ENCODE results near the gene SDK2.

Gene SDK2

DNA sequence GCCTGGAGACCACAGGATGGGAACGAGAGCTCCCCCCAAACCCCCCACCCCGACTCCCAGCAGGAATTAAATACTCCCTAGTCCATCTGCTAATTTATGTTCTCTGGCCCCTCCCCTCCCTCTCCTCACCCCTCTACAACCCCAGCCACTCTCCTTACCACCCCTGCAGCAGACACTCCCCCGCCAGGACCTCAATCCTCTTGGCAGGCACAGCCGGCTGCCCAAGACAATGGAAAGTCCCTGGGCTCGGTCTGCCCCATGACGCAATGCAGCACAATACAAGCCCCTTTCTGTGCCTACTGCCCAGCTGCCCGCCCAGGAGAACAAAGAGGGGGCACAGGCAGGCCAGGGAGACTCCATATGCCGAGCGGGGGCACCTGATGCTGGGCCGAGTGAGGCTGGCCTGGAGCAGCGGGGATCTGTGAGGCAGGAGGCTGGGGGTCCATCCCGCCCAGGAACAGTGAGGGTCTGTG is 302.2 kb downstream of the SDK2 start:
- DNase-seq (ENCODE audit: low read depth) = peak; percentile 92

DNA sequence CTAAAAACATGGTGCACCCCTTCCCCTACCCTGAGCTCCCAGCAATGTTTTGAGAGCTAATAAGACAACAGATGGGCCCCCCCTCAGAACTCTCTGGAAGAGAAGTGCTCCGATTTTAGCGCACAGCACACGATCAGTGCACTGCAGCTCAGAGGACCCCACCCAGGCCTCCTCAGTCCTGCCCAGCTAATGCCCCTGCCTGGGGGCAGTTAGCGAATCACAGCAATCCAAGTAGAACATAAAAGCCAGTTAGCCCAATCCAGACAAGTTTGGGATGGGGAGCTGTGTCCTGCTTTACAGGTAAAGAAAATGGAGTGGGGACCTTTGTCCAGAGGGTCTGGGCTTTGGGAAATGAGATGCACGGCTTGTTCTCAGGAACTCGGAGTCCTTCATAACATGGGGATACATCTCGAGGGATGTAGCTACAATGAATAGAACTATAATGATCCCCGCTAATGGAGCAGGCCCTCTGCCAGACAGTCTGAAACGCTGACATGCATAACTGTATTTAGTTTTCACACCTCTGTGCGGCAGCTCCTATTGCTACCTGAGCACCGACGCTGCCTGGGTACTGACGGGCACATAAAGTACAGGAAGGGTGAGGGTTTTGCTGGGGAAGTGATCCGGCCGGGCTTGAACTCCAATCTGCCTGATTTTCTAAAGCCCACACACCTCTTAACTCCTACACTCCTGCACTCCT is 302.7 kb downstream of the SDK2 start:
- DNase-seq (ENCODE audit: low read depth) = no peak

DNA sequence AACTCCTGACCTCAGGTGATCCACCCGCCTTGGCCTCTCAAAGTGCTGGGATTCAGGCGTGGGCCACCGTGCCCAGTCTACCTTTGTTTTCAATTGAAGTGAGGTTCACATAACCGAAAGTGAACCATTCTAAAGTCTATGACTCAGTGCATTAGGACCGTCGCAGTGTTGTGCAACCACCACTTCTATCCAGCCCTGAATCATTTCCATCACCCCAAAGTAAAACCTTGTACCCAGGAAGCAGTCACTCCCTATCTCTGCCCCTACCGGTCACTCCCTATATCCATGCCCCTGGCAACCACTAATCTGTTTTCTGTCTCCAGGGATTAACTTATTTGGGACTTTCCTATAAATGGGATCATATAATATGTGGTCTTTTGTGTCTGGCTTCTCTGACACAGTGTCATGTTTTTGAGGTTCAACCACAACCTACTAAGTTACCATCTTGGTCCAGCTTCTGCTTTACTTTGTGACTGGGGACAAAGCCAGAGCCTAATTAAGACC is 304.1 kb downstream of the SDK2 start:
- DNase-seq (ENCODE audit: low read depth) = peak; percentile 96

DNA sequence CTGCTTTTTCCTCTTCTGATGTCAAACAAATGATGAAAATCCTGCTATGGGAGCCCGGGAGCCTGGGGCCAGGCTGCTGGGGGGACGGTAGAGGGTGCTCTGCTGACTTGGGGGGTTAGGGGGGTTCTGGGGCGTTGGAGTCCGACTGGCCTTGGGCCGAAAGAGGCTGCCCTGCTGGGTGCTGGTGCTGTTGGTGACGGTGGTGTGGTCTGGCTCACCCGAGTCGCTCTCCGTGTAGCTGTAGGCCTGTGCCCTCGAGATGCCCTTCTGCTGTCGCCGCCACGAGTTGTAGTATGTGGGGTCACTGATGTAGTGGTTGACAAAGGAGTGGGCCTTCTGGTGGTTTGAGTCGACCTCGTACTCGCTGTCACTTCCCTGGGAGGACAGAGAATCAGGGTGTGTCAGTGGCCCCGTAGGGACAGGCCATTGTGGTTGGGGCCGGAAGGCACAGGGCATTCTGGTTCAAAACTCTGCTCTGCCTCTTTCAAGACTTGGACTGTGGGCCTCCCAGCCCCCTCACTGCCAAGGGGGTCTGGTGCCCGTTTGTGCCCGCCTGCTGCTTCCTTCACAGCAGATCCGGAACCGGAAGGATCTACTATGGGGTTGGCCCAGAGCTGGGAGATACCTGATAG is 305.6 kb downstream of the SDK2 start:
- no peak for DNase-seq (ENCODE audit: low read depth)

DNA sequence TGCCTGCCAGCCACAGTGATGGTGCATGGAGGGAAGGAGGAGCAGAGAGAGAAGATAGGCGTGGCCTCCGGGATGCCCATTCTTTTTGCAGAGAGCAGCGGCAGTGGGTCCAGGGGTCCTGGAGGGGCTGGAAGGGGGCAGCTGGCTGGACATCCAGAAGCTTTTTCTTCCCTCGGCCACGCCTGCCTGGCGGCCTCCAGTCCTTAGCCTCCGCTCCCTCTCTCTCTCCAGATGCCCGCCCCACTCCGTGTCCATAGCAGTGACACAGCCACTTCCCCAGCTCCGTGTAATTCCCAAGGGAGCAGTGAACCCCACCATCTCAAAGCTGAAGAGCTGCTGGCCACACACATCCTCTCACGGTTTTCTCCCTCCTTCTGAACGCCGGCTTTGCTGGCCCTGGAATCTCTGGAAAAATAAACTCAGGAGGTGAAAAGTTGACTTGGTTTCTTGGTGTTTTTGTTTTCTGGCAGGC is 306.2 kb downstream of the SDK2 start:
- no peak for DNase-seq (ENCODE audit: low read depth)

DNA sequence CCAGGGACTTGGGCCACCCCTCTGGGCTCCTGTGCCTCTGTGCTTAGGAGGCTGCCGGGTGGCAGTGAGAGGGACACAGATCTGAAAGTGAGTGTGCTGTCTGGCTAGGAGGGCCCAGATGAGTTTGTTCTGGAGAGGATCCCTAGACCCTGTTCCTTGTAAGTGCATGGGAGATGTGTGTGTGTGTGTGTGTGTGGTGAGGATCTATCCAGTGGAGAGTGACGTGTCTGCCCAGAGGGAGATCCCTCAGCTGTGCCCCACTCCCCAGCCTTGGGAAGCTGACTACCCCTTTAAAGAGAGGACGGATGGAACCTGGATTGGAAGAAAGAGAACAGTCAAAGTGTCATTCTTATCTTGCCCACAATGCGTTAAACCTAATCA is 306.9 kb downstream of the SDK2 start:
- DNase-seq (ENCODE audit: low read depth) = no peak

DNA sequence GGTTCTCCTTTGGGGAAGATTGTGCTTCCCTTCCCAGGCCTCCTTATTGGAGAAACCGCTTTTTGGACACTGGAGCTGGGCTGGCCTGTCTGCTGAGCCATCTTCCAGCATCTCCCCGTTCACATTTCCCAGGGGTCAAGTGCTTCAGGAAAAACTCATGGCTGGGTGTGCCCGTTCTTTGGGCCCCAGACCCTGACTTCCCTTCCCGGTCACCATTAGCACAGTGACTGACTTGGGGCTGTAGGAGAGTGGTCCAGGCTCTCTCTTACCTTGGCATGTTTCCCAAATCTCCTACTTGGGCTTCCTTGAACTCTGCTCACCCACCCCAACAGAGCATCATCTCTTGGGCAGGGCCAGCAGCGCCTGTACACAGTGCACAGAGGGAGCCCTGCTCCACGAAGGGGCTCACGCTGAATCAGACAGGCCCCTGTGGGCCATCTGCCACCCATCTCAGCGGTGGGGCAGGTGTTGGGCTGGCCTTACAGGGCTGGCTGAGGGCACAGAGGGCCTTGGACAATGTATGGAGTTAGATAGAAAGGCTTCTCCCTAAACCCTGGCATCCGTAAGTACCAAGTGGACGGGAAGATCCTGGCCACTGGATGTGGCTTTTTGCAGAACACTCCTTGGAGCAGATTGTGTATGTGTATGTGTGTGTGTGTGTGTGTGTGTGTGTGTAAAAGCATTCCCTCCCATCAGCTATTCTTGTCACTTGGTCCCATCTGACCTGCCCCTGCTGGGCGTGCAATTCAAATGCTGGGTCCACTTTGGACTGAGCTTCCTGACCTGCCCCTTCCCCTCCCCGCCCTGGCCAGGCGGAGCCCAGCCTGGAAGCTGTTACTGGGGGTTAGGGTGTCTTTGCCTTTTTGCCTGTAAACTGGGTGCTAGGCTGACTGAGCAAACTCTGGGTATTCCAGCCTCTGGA is 307.6 kb downstream of the SDK2 start:
- DNase-seq (ENCODE audit: low read depth) = no peak

DNA sequence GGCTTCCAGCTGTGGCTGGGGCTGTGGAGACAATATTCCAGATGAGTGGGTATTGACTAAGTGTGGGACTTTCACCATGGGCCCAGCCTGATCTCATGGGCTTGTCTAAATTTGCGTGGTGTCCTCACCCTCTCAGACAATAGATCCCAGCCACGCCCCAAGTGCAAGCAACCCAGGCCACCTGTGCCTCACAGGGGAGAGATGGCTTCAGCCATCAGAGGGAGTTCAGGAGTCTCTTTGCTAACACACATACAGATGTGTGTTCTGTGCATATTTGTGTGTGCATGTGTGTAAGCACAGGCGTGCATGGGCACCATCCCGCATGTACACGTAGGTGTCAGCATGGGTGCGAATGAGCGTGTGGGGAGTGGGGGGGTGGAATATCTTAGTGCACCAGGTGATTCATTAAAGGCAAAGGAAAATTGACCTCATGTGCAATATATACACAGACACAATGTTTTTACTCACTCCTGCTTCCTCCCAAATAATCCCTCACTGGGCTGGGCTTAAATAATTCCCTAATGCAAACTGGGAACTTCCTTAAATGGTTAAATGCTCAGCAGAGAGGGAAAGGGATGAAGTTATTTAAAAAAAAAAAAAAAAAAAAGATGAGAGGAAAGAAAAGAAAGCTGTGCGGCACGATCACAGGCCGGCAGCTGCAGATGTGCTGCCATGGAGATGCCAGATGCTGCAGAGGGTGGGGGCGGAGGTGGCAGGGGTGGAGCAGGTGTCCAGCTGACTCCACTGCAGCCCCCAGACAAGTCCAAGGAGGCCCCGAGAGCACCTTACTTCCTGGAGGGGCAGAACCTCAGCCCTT is 308.4 kb downstream of the SDK2 start:
- DNase-seq (ENCODE audit: low read depth) = no peak

DNA sequence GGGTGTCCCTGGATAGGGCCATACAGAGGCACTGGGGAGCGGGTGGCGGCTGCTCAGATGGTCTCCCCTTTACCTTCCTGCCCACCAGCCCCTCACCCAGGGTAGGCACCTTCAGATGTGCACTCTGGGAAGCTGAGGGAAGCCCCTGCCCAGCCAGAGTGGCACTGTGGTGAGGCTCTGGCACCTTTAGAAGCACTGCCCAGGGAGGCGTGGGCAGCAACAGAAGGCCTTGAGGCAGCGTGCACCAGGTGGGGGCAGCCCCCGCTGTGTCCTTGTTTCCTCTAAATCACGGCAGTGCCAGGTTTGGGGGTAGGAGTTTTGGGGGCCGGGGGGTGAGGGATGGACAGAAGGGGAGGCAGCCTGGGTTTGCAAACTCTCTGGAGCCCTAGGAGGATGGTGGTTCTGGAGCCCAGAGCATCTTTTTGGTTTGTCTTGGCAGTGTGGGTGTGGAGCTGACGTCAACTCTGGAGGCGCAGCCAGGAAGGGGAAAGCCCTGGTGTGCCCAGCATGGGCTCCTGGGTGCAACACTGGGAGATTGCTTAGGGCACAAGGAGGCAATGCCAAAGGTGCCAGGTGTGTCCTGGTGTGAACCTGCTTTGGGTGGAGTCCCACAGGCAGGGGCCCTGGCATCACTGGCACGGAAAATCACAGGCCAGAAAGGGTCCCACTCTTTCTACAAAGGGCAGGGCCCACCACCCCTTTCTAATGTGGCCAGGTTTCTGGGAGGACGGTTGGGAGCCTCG is 309.3 kb downstream of the SDK2 start:
- DNase-seq (ENCODE audit: low read depth) = no peak

DNA sequence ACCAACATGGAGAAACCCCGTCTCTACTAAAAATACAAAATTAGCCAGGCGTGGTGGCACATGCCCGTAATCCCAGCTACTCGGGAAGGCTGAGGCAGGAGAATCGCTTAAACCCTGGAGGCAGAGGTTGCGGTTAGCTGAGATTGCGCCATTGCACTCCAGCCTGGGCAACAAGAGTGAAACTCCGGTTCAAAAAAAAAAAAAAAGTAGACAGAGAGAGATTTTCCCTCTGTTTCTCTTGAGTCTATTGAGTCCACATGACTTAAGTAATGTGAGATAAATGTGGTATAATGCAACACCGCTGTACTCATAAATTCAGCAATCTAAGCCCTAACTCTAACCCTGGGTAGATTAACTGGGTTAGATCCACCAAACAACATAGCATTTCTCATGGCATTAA is 310.8 kb downstream of the SDK2 start:
- peak; percentile 96 for DNase-seq (ENCODE audit: low read depth)

DNA sequence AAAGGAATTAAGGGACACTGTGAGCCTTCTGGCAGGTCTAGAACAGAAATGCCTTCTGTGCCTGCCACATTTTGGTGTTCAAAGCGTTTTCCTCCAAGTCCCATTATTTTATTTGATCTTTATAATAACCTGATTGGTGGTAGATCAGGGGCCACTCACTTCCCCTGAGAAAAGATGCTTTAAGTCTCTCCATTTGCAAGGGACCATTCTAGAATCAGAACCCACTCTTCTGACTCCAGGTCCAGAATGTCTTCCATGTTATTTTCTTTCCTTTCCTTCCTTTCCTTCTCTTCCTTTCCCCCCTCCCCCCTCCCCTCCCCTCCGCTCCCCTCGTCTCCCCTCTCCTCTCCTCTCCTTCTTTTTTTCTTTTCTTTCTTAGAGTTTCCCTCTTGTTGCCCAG is 313.2 kb downstream of the SDK2 start:
- DNase-seq (ENCODE audit: low read depth) = no peak

DNA sequence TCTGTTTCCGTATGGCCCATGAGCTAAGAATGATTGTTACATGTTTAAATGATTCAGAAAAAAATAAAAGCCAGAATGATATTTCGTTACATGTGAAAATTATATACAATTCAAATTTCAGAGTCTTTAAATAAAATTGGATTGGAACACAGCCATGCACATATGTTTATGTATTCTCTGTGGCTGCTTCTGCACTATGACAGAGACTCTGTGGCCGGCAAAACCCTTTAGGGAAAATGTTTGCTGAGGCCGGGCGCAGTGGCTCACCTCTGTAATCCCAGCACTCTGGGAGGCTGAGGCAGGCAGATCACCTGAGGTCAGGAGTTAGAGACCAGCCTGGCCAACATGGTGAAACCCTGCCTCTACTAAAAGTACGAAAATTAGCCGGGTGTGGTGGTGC is 316.6 kb downstream of the SDK2 start:
- DNase-seq (ENCODE audit: low read depth) = no peak

DNA sequence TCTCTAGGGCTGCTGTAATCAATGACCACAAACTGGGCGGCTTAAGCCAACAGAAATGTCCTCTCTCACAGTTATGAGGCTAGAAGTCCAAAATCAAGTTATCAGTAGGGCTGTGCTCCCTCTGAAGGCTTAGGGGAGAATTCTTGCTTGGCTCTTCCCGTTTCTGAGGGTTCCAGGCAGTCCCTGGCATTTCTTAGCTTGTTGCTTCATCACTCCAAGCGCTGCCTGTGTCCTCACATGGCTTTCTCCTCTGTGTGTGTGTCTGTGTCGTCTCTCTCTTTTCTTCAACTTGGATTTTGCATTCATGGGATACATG is 318.8 kb downstream of the SDK2 start:
- peak; percentile 95 for DNase-seq (ENCODE audit: low read depth)

DNA sequence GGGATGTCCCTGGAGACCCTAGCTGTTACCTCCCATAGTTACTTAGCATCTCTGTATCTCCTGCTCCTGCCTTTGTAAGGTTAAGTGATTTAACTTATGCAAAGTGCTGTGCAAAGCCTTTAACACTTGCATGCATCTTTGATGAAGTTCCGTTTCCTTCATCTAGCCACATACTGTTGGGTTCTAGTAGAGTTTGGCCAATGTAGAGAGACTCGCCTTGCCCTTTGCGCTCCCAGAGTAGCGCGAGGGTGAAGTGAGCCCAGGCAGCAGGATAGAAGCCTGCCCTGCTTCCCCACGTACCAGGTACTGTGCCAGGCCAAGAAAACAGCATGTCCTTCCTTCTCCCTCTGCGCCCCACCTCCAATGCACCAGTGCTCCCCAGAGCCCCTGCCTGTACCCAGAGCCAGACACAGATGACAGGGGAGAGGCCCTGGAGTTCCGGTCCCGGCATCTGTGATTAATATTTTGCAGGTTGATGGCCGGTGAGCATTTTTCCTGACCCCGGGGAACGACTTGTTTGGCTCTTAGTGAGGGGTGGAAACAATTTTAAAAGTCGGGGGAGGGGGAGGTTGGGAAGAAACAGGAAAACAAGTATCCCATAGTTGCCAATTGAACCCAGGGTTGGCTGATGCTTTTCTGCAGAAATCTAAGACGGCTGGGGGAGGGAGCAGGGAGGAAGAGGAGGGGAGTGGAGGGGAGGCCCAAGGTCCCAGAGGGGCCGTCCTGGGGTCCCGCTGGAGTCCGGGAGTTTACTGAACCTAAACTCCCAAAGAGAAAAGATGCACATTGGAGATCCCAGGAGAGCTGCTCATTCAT is 319.3 kb downstream of the SDK2 start:
- DNase-seq (ENCODE audit: low read depth) = no peak

DNA sequence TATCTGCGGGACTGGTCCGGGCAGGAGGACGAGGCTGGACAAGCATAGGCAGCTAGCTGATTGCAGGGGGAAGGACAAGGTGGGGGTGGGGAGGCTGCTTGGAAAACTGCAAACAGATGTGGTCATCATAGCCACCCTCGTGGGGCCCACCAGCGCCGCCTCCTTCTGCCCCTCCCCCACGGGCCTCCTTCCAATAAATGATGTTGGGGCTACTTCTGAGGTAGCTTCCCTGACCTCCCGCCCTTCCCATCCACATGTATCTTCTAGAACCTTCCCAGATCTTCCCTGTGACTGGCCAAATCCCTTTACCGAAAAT is 320.1 kb downstream of the SDK2 start:
- peak; percentile 62 for DNase-seq (ENCODE audit: low read depth)

DNA sequence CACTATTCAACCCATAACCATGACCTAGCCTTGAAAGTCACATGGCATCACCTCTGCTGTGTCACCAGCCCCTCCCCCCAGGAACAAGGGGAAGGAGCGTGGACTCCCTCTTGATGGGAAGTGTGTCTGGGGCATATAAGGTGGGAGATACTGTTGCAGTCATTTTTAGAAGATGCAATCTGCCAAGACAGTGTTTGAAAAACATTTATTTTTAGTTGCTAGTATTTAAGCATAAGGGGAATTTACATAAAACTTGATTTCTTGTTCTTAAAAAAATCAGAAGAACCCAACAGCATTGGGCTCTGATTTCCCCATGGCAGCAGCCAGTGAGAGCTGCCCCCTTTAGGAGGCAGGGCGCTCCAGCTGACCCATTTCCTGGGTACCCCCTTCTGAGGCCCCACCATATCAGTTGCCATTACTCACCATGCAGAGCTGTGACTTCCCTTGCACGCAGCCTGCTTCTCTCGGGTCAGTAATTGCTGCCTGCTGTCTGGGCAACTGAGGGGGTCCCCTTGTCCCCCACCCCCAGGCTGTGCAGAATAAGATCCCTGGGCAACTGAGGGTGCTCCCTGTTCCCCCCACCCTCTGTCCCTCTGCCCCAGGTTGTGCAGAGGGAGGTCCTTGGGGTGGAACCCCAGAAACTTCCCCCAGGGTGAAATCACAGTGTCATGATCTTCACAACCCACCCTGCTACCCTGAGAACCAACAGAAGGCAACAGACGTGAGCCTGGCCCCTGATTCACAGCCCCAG is 320.7 kb downstream of the SDK2 start:
- DNase-seq (ENCODE audit: low read depth) = peak; percentile 56

DNA sequence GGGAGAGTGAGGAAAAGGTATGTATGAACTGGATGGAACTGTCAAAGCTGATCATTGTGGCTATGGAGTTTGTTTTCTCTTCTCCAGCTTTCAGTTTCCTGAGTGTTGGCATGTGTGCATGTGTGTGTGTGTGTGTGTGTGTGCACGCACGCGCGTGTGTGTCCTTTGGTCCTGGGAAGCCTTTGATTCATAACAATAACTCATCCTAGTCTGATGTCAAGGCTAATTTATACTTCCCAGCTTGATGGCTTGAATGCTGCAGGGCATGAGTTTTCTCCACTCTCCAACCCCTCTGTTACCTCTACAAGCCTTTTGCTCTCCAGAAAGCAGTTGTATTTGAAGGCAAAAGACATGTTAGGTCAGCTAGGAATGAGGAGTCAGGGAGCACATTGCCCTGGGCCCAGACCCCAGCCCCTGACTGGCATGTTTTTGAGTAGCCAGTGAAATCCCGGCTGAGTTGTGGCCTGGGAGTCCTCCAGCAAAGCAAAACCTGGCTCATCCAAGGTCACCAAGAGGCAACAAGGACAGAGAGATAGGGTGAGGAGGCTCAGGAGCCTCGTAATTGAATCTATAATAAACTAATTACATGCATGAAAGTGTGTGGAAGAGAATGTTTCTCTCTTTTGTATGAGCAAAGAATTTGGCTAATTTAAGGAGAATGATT is 323.5 kb downstream of the SDK2 start:
- peak; percentile 45 for DNase-seq (ENCODE audit: low read depth)

DNA sequence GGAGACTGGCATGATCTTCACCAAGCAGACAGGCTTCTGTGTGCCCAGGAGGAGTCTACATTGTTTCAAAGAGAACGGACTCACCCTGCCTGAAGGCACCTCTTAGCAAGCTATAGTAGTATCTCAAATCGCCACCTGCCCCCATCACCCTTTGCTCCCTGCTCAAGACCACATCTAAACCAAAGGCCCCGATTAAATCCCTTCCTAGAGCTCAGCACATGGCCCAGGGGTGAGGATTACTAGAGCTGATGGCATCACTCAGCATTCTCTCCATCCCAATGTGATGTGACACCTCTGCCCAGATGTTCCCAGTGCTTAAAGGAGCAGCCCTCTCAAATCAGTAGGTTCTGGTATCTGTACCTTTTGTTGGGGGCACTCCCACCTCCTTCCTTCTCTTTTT is 324.5 kb downstream of the SDK2 start:
- no peak for DNase-seq (ENCODE audit: low read depth)

DNA sequence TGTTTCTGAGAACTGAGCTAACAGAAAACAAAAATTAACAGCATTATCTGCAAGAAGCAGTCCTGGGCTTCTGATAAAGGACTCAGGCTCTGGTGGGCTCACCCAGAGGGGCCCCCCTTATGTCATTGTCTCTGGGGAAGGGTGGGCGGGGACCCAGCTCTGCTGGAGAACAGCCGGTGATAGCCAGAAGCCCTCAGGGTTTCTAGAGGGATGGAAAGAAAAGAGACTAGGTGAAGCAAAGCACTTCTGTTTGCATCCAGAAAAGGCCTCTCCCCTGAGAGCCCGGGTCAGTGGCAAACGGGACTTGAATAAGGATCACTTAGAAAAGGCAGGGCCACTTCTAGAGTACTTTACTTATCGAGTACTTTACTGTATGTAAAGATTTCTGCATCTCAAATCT is 325.4 kb downstream of the SDK2 start:
- DNase-seq (ENCODE audit: low read depth) = no peak

Data from amniotic epithelial cell (primary cell).